Mesendoderm (in vitro differentiated cells): Measurements from ENCODE around the gene PIK3R3.
"Not testable (repeated sequence)": the region's sequence is repeated elsewhere in the genome, so short reads cannot be mapped to it uniquely, and the experiment has no call there.

Experiments
- DNase-seq: peaks from one replicate; pipeline ENCODE4 v3.0.0; 2013
- H2AK5ac ChIP-seq: 2 replicates; pipeline ENCODE4 v1.6.1; 2013; ENCODE audit warnings: low read length, inconsistent platforms
- H2BK120ac ChIP-seq: 2 replicates; pipeline ENCODE4 v1.6.1; 2013; ENCODE audit warnings: low read depth, mild to moderate bottlenecking, low read length, moderate library complexity, mixed read lengths
- H2BK15ac ChIP-seq: replicated peaks from 2 replicates; pipeline ENCODE4 v1.6.1; 2013; ENCODE audit warnings: low read depth, mild to moderate bottlenecking, moderate library complexity
- H2BK5ac ChIP-seq: 2 replicates; pipeline ENCODE4 v1.6.1; 2013; ENCODE audit warnings: low read length, inconsistent platforms
- H3K18ac ChIP-seq: 2 replicates; pipeline ENCODE4 v1.6.1; 2013; ENCODE audit warnings: mild to moderate bottlenecking, low read length, mixed read lengths
- H3K23ac ChIP-seq: one replicate; pipeline ENCODE4 v1.6.1; 2013; ENCODE audit warnings: low read length
- H3K27ac ChIP-seq: 2 replicates; pipeline ENCODE4 v1.5.1; 2013; ENCODE audit warnings: low read depth, mild to moderate bottlenecking, inconsistent platforms, low read length, moderate library complexity
- H3K27me3 ChIP-seq: 2 replicates; pipeline ENCODE4 v1.6.1; 2013; ENCODE audit warnings: low read length, control low read depth, mild to moderate bottlenecking, inconsistent platforms; ENCODE audit not compliant: insufficient read depth, poor library complexity
- H3K36me3 ChIP-seq: 2 replicates; pipeline ENCODE4 v1.6.1; 2013; ENCODE audit warnings: low read length, inconsistent platforms; ENCODE audit not compliant: control insufficient read depth, insufficient read depth
- H3K4ac ChIP-seq: one replicate; pipeline ENCODE4 v1.6.1; 2013; ENCODE audit warnings: low read depth, mild to moderate bottlenecking, low read length, moderate library complexity
- H3K4me1 ChIP-seq: 2 replicates; pipeline ENCODE4 v1.6.1; 2013; ENCODE audit warnings: low read depth, low read length, inconsistent platforms; ENCODE audit not compliant: control insufficient read depth
- H3K4me2 ChIP-seq: 2 replicates; pipeline ENCODE4 v1.6.1; 2013; ENCODE audit warnings: low read length
- H3K4me3 ChIP-seq: 2 replicates; pipeline ENCODE4 v1.5.1; 2013; ENCODE audit warnings: mild to moderate bottlenecking, low read length
- H3K56ac ChIP-seq: one replicate; pipeline ENCODE4 v1.6.1; 2013; ENCODE audit warnings: low read length
- H3K79me1 ChIP-seq: 2 replicates; pipeline ENCODE4 v1.6.1; 2013; ENCODE audit warnings: low read length, inconsistent platforms
- H3K79me2 ChIP-seq: 2 replicates; pipeline ENCODE4 v1.6.1; 2013; ENCODE audit warnings: mild to moderate bottlenecking, low read length; ENCODE audit not compliant: control insufficient read depth, insufficient read depth
- H3K9ac ChIP-seq: 2 replicates; pipeline ENCODE4 v1.6.1; 2013; ENCODE audit warnings: low read length, inconsistent platforms
- H4K5ac ChIP-seq: one replicate; pipeline ENCODE4 v1.6.1; 2013; ENCODE audit warnings: low read length
- H4K8ac ChIP-seq: one replicate; pipeline ENCODE4 v1.6.1; 2013; ENCODE audit warnings: low read depth, mild to moderate bottlenecking, control low read depth, low read length, moderate library complexity
- WGBS: extraction: QIAGEN DNeasy Blood & Tissue Kit; methylation state at CpG from one replicate; pipeline ENCODE4 v1.1.7; 2013; ENCODE audit warnings: low lambda C conversion rate, missing lambda C conversion rate; ENCODE audit not compliant: insufficient coverage; ENCODE audit errors: extremely low coverage; 5-methylcytosine and 5-hydroxymethylcytosine counted together

The PIK3R3 gene

DNA sequence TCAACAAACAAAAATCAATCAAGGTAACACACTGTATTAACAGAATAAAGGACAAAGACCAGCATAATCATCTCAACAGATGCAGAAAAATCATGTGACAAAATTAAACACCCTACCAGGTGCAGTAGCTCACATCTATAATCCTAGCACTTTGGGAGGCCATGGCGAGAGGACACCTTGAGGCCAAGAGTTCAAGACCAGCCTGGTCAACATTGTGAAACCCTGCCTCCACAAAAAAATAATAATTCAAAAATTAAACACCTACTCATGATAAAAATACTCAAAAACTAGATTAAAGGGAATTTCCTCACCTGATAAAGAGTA, 35.3 kb downstream of the PIK3R3 start:
- H3K4me3 ChIP-seq: no peak overlapping the region
- H3K4ac ChIP-seq: no peak overlapping the region
- no peak overlapping the region for H3K4me2 ChIP-seq
- H2AK5ac ChIP-seq: no peak overlapping the region
- no peak for DNase-seq
- no peak overlapping the region for H3K18ac ChIP-seq
- no CpG with 5 or more reads among the region's 1 CpG for WGBS
- H3K79me1 ChIP-seq: no peaks in the 10 kb centered on the region
- no peaks in the 10 kb centered on the region for H3K36me3 ChIP-seq
- no peak overlapping the region for H3K27ac ChIP-seq
- H4K5ac ChIP-seq: no peak overlapping the region
- H3K23ac ChIP-seq: no peak overlapping the region
- no peaks in the 10 kb centered on the region for H3K79me2 ChIP-seq
- H3K9ac ChIP-seq: no peak overlapping the region
- no peaks in the 10 kb centered on the region for H3K4me1 ChIP-seq
- H3K56ac ChIP-seq: no peak overlapping the region
- no peak overlapping the region for H4K8ac ChIP-seq
- H2BK15ac ChIP-seq: no peak overlapping the region
- H2BK5ac ChIP-seq: no peak overlapping the region
- H2BK120ac ChIP-seq: no peak overlapping the region
- no peaks in the 10 kb centered on the region for H3K27me3 ChIP-seq

DNA sequence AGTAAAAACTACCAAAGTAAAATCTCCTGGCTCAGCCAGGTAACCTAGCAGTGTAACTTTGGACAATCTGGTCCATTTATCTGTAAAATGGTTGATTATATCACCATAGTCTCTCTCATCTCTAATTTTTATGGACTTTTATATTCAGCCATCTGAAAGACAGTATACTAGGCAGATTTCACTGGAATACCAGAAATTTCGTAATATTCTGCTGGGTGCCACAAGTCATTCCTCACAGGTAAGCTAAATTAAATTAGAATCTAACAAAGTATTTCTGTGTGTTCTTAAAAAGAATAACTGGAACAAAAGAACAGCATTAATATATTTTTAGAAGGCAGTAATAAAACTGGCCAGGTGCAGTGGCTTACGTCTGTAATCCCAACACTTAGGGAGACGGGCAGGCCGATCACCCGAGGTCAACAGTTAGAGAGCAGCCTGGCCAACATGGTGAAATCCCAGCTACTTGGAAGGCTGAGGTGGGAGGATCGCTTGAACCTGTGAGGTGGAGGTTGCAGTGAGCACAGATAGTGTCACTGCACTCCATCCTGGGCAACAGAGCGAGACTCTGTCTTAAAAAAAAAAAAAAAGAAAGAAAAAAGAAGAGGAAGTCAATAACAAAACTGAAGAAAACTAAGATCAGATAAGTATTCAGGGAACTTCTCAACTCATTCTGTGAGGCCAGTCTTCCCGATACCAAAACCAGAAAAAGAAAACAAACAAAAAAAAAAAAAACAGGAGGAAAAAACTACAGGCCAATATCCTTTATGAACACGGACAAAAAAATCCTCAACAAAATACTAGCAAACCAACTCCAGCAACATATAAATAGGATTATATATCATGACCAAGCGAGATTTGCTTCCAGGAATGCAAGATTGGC, 35.9 kb downstream of the PIK3R3 start:
- no peak overlapping the region for H3K4ac ChIP-seq
- H3K79me2 ChIP-seq: no peaks in the 10 kb centered on the region
- H3K9ac ChIP-seq: no peak overlapping the region
- H4K5ac ChIP-seq: no peak overlapping the region
- no CpG with 5 or more reads among the region's 10 CpGs for WGBS
- H3K23ac ChIP-seq: no peak overlapping the region
- no peaks in the 10 kb centered on the region for H3K27me3 ChIP-seq
- no peak overlapping the region for H2BK15ac ChIP-seq
- no peak overlapping the region for H3K4me3 ChIP-seq
- no peak for DNase-seq
- no peak overlapping the region for H4K8ac ChIP-seq
- no peaks in the 10 kb centered on the region for H3K79me1 ChIP-seq
- H3K27ac ChIP-seq: no peak overlapping the region
- H3K36me3 ChIP-seq: no peaks in the 10 kb centered on the region
- H2BK120ac ChIP-seq: no peak overlapping the region
- H2BK5ac ChIP-seq: no peak overlapping the region
- H3K18ac ChIP-seq: no peak overlapping the region
- H3K4me2 ChIP-seq: no peak overlapping the region
- H3K56ac ChIP-seq: no peak overlapping the region
- H3K4me1 ChIP-seq: no peaks in the 10 kb centered on the region
- no peak overlapping the region for H2AK5ac ChIP-seq

GRCh38 chr1:46095110-46095509, 37.3 kb downstream of the PIK3R3 start:
- no CpG with 5 or more reads among the region's 3 CpGs for WGBS
- H2BK5ac ChIP-seq, H3K4me1 ChIP-seq, H3K9ac ChIP-seq, H3K4me2 ChIP-seq, H3K4ac ChIP-seq, H2BK120ac ChIP-seq, H3K27me3 ChIP-seq, H3K18ac ChIP-seq, H3K23ac ChIP-seq, H3K36me3 ChIP-seq, H2BK15ac ChIP-seq, H2AK5ac ChIP-seq, H3K79me1 ChIP-seq, DNase-seq, H4K8ac ChIP-seq, H3K4me3 ChIP-seq, H3K79me2 ChIP-seq, H4K5ac ChIP-seq, H3K56ac ChIP-seq, H3K27ac ChIP-seq: not testable (repeated sequence)

DNA sequence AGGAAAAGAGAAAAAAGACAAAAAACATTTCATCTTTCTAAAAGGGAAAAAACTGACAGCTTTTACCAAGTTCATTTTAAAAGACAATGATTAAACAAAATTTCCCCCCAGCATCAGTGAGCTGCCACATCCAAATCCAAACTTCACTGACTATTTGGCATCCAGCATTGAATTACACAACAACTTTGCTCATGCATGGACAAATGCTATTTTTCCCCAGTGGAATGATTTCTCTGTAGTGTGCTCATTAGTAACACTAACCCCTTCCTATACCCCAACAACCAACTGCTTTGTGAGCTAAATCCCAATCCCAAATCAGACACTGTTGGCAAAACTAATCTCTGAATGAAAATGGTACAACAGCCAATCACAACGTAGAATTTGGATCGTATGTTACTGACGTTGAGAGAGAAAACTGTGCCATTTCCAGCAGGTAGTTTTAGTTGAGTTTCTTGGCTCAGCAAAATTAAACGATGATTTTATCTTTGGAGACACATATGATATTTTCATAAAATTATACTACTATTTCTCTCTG, 37.9 kb downstream of the PIK3R3 start:
- Histone ChIP-seq H2BK5ac (no peak overlapping the region), H3K4me3 (no peak overlapping the region), H3K9ac (no peak overlapping the region), H3K4me2 (no peak overlapping the region), H3K4ac (no peak overlapping the region), H3K4me1 (no peaks in the 10 kb centered on the region), H3K79me1 (no peaks in the 10 kb centered on the region), H3K23ac (no peak overlapping the region), H3K36me3 (no peaks in the 10 kb centered on the region), H3K27me3 (no peaks in the 10 kb centered on the region), H2AK5ac (no peak overlapping the region), H3K79me2 (no peaks in the 10 kb centered on the region), H3K56ac (no peak overlapping the region), H4K5ac (no peak overlapping the region), H2BK15ac (no peak overlapping the region), H2BK120ac (no peak overlapping the region), H3K27ac (no peak overlapping the region), H3K18ac (no peak overlapping the region), H4K8ac (no peak overlapping the region)
- WGBS: no CpG with 5 or more reads among the region's 4 CpGs
- no peak for DNase-seq

DNA sequence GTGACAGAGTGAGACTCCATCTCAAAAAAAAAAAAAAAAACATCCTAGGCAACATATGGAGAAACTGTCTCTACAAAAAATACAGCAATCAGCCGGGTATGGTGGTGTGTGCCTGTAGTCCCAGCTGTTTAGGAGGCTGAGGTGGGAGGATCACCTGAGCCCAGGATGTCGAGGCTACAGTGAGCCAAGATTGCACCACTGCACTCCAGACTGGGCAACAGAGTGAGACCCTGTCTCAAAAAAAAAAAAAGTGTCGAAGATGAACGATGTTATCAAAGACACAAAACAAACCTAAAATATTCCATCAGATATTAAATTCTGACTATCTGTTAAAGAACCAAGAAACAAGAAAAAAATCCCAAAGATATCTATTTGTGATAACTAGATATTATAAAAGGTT, 38.6 kb downstream of the PIK3R3 start:
- H3K9ac ChIP-seq, H4K8ac ChIP-seq, H3K27ac ChIP-seq, H3K27me3 ChIP-seq, H3K23ac ChIP-seq, H3K4me2 ChIP-seq, H2AK5ac ChIP-seq, H3K36me3 ChIP-seq, H3K18ac ChIP-seq, H2BK15ac ChIP-seq, H4K5ac ChIP-seq, H3K4me1 ChIP-seq, H3K79me2 ChIP-seq, DNase-seq, H3K4ac ChIP-seq, H2BK120ac ChIP-seq, H2BK5ac ChIP-seq, H3K4me3 ChIP-seq, H3K56ac ChIP-seq, H3K79me1 ChIP-seq: not testable (repeated sequence)
- WGBS: no CpG with 5 or more reads among the region's 4 CpGs

DNA sequence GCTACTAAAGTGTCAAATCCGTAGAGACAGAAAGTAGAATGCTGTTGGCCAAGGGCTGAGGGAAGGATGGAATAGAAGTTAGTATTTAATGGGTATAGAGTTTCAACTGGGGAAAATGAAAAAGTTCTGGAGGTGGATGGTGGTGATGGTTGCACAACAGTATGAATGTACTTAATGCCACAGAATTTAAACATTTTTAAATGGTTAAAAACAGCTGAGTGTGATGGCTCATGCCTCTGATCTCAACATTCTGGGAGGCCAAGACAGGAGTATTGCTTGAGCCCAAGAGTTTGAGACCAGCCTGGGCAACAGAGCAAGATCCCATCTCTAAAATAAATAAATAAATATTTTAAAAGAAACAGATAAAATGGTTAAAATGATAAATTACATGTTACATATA, 44.5 kb downstream of the PIK3R3 start:
- Histone ChIP-seq H4K5ac (no peak overlapping the region), H3K4ac (no peak overlapping the region), H3K4me3 (no peak overlapping the region), H4K8ac (no peak overlapping the region), H3K18ac (no peak overlapping the region), H3K23ac (no peak overlapping the region), H2BK5ac (no peak overlapping the region), H3K56ac (no peak overlapping the region), H3K4me1 (no peaks in the 10 kb centered on the region), H3K4me2 (no peak overlapping the region), H3K27me3 (no peaks in the 10 kb centered on the region), H2AK5ac (no peak overlapping the region), H2BK15ac (no peak overlapping the region), H3K79me1 (peaks cover 3% of the 10 kb centered on the region), H2BK120ac (no peak overlapping the region), H3K79me2 (no peaks in the 10 kb centered on the region), H3K27ac (no peak overlapping the region), H3K9ac (no peak overlapping the region), H3K36me3 (no peaks in the 10 kb centered on the region)
- DNase-seq: no peak
- WGBS: no CpG with 5 or more reads among the region's 1 CpG
